DND-41 (cell line): ENCODE results near the gene C22orf42.
"Not testable (repeated sequence)": the region's sequence is repeated elsewhere in the genome, so short reads cannot be mapped to it uniquely, and the experiment has no call there.

Experiments
- EZH2 ChIP-seq: IDR thresholded peaks from 3 replicates; pipeline ENCODE4 v1.6.1; 2012; ENCODE audit warnings: borderline replicate concordance, low read depth, mild to moderate bottlenecking, moderate library complexity, low read length, inconsistent platforms; ENCODE audit not compliant: severe bottlenecking
- TF ChIP-seq, protein P1 (sequence below): IDR thresholded peaks from 2 replicates; pipeline ENCODE4 v1.5.1; 2012; ENCODE audit warnings: borderline replicate concordance, low read length, moderate library complexity, mild to moderate bottlenecking; ENCODE audit not compliant: poor library complexity, severe bottlenecking; ENCODE audit errors: extremely low read depth

DNA sequence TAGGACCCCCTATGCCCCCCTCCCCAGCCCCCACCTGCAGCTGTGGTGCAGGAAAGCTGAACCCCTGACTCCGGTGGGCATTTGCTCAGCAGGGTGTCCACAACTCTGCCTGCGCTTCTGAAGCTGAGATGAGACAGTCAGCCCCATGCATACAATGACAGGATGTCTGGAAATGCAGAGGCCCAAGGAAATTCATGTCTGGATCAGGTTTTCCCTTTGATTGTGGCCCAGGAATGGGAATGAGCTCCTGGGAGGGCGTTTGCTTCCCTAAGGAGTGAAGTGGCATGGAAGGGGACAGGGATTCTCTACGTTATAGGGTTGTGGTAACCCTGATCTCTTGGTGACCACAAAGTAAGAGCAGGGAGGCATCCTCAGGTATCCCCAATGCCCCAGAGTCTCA lies 22.2 kb downstream of the C22orf42 start:
- TF ChIP-seq, protein P1, sequence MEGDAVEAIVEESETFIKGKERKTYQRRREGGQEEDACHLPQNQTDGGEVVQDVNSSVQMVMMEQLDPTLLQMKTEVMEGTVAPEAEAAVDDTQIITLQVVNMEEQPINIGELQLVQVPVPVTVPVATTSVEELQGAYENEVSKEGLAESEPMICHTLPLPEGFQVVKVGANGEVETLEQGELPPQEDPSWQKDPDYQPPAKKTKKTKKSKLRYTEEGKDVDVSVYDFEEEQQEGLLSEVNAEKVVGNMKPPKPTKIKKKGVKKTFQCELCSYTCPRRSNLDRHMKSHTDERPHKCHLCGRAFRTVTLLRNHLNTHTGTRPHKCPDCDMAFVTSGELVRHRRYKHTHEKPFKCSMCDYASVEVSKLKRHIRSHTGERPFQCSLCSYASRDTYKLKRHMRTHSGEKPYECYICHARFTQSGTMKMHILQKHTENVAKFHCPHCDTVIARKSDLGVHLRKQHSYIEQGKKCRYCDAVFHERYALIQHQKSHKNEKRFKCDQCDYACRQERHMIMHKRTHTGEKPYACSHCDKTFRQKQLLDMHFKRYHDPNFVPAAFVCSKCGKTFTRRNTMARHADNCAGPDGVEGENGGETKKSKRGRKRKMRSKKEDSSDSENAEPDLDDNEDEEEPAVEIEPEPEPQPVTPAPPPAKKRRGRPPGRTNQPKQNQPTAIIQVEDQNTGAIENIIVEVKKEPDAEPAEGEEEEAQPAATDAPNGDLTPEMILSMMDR = not testable (repeated sequence)
- not testable (repeated sequence) for TF ChIP-seq EZH2
